ENCODE data around the gene MED4.

MED4 gene

GRCh38 chr13:48037346-48038173 is 57.3 kb downstream of the MED4 start, which contains the start of gene NUDT15:
TSS of gene NUDT15 (plus strand) at chr13:48037726. CDS start at chr13:48037747, 21 bp downstream.
- peak; percentile 90 for DNase-seq (ENCODE audit: low read depth)

GRCh38 chr13:48029859-48030258 is 65.0 kb downstream of the MED4 start:
- no peak for DNase-seq (ENCODE audit: low read depth)

GRCh38 chr13:48028066-48028465 is 66.8 kb downstream of the MED4 start:
- no peak for DNase-seq (ENCODE audit: low read depth)

Measured in activated T-cell treated with anti-CD3 and anti-CD28 coated beads for 1 hour (primary cell).